Hepatocyte (in vitro differentiated cells): ENCODE data around the gene GUCY2F. TPM values are rescaled to one million over a fixed set of nuclear protein-coding genes. Genes with fewer than 3 reads are reported as not detected.

Experiments
- DNase-seq: peaks from one replicate; pipeline ENCODE4 v3.0.0-alpha.2; 2016; ENCODE audit warnings: low spot score
- H2AFZ ChIP-seq: fragments of 200-600 bp; sonication (generic); 2 replicates; pipeline ENCODE4 v1.6.0; 2016; ENCODE audit warnings: antibody characterized with exemption, mild to moderate bottlenecking
- H3K27ac ChIP-seq: fragments of 200-600 bp; sonication (generic); 2 replicates; pipeline ENCODE4 v1.5.1; 2016; ENCODE audit warnings: mild to moderate bottlenecking
- H3K27me3 ChIP-seq: fragments of 200-600 bp; sonication (generic); 2 replicates; pipeline ENCODE4 v1.6.1; 2016
- H3K36me3 ChIP-seq: fragments of 200-600 bp; sonication (generic); replicated peaks from 2 replicates; pipeline ENCODE4 v1.5.1; 2016; ENCODE audit warnings: low read depth; ENCODE audit not compliant: insufficient read depth
- H3K4me1 ChIP-seq: fragments of 200-600 bp; sonication (generic); 2 replicates; pipeline ENCODE4 v1.5.1; 2016; ENCODE audit warnings: mild to moderate bottlenecking, moderate library complexity; ENCODE audit not compliant: insufficient read depth
- H3K4me2 ChIP-seq: fragments of 200-600 bp; sonication (generic); 2 replicates; pipeline ENCODE4 v1.6.0; 2016
- H3K4me3 ChIP-seq: fragments of 200-600 bp; sonication (generic); 2 replicates; pipeline ENCODE4 v1.5.1; 2016; ENCODE audit warnings: mild to moderate bottlenecking
- H3K79me2 ChIP-seq: fragments of 200-600 bp; sonication (generic); 2 replicates; pipeline ENCODE4 v1.6.0; 2017; ENCODE audit warnings: mild to moderate bottlenecking
- H3K9me2 ChIP-seq: fragments of 200-600 bp; sonication (generic); replicated peaks from 2 replicates; pipeline ENCODE4 v1.6.0; 2017; ENCODE audit warnings: mild to moderate bottlenecking; ENCODE audit not compliant: insufficient read depth
- H3K9me3 ChIP-seq: fragments of 200-600 bp; sonication (generic); 2 replicates; pipeline ENCODE4 v1.5.1; 2016; ENCODE audit warnings: low read depth, mild to moderate bottlenecking
- H4K20me1 ChIP-seq: fragments of 200-600 bp; sonication (generic); 2 replicates; pipeline ENCODE4 v1.6.0; 2016; ENCODE audit warnings: mild to moderate bottlenecking; ENCODE audit not compliant: insufficient read depth, poor library complexity, severe bottlenecking
- EZH2 ChIP-seq: fragments of 200-600 bp; sonication (generic); IDR thresholded peaks from 2 replicates; pipeline ENCODE4 v1.6.1; 2016; ENCODE audit warnings: antibody characterized with exemption, mild to moderate bottlenecking, borderline replicate concordance
- EZH2phosphoT487 ChIP-seq: fragments of 200-600 bp; sonication (generic); IDR thresholded peaks from one replicate; pipeline ENCODE4 v1.6.1; 2018; ENCODE audit warnings: antibody characterized with exemption, mild to moderate bottlenecking, low read depth, moderate library complexity; ENCODE audit not compliant: unreplicated experiment, severe bottlenecking
- WGBS: methylation state at CpG from one replicate; pipeline ENCODE4 v1.1.6; 2016; ENCODE audit warnings: low lambda C conversion rate; ENCODE audit errors: missing lambda C conversion rate; 5-methylcytosine and 5-hydroxymethylcytosine counted together
- polyA plus RNA-seq: library from polyadenylated mRNA; unstranded; fragments of >200 nt; fragmentation: Nextera tagmentation; extraction: Ambion mirVana; gene quantifications from 2 replicates; pipeline ENCODE4 v1.2.1, GENCODE V29; 2016
- total RNA-seq: library from RNA; depleted of rRNA; stranded (reverse); fragments of >200 nt; gene quantifications from 2 replicates; pipeline ENCODE4 v1.2.3, GENCODE V29; 2014
- TF ChIP-seq, protein P1 (sequence below): fragments of 200-600 bp; sonication (generic); IDR thresholded peaks from 2 replicates; pipeline ENCODE4 v1.5.1; 2016; ENCODE audit warnings: antibody characterized with exemption, mild to moderate bottlenecking; ENCODE audit not compliant: poor library complexity

The GUCY2F gene
- total and polyA plus RNA-seq, 2 experiments from 2014 or later = not detected

DNA sequence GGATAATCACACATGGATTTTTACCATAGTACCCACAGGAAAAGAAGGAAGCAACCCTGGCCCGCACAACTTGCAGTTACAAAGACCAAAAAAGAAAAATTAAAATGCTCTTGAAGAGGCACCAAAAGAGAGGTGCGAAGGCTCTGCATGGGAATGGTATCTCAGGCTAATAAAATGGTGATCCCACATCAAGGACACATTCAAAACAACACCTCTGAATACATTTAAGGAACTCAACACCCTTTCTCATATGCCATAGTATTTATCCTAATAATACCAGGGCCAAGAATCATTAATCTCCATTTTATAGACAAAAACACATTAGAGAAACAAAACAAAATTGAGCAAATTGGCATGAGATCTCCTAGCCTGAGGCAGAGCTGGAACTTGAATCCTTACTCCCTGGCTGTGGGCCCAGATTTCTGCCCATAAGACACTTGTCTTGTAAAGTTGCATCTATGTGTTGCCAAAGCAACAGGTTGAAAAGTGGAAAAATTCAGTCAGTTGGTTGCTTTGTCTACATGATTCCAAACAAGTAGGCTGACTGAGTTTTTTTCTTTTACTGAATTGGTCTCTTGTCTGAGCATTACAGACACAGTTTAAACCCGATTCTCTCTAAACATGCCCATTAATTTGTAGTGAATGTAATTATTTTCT lies 33.5 kb downstream of the GUCY2F start:
- Histone ChIP-seq H3K27ac (no peak overlapping the region), H3K27me3 (no peaks in the 10 kb centered on the region), H3K4me1 (no peaks in the 10 kb centered on the region), H3K4me2 (no peak overlapping the region), H3K79me2 (no peaks in the 10 kb centered on the region), H3K9me2 (no peaks in the 10 kb centered on the region), H4K20me1 (no peaks in the 10 kb centered on the region), H3K36me3 (no peaks in the 10 kb centered on the region), H3K4me3 (no peak overlapping the region), H2AFZ (no peak overlapping the region), H3K9me3 (no peaks in the 10 kb centered on the region)
- 69% methylated on average over 3 of the region's 3 CpGs for WGBS
- TF ChIP-seq EZH2phosphoT487 = no peak
- no peak for TF ChIP-seq EZH2
- TF ChIP-seq, protein P1, sequence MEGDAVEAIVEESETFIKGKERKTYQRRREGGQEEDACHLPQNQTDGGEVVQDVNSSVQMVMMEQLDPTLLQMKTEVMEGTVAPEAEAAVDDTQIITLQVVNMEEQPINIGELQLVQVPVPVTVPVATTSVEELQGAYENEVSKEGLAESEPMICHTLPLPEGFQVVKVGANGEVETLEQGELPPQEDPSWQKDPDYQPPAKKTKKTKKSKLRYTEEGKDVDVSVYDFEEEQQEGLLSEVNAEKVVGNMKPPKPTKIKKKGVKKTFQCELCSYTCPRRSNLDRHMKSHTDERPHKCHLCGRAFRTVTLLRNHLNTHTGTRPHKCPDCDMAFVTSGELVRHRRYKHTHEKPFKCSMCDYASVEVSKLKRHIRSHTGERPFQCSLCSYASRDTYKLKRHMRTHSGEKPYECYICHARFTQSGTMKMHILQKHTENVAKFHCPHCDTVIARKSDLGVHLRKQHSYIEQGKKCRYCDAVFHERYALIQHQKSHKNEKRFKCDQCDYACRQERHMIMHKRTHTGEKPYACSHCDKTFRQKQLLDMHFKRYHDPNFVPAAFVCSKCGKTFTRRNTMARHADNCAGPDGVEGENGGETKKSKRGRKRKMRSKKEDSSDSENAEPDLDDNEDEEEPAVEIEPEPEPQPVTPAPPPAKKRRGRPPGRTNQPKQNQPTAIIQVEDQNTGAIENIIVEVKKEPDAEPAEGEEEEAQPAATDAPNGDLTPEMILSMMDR = no peak
- peak; percentile 68 for DNase-seq

GRCh38 chrX:109441266-109441665 lies 40.6 kb downstream of the GUCY2F start:
- TF ChIP-seq EZH2 (no peak), EZH2phosphoT487 (no peak)
- no peak for DNase-seq
- no peaks in the 10 kb centered on the region for H3K36me3 ChIP-seq
- H3K4me2 ChIP-seq = no peak overlapping the region
- no peaks in the 10 kb centered on the region for H3K9me3 ChIP-seq
- no peaks in the 10 kb centered on the region for H3K79me2 ChIP-seq
- H3K9me2 ChIP-seq = no peaks in the 10 kb centered on the region
- no peak overlapping the region for H3K4me3 ChIP-seq
- H3K27ac ChIP-seq = no peak overlapping the region
- WGBS = 77% methylated on average over 2 of the region's 2 CpGs
- no peaks in the 10 kb centered on the region for H3K27me3 ChIP-seq
- no peaks in the 10 kb centered on the region for H3K4me1 ChIP-seq
- H2AFZ ChIP-seq = no peak overlapping the region
- no peaks in the 10 kb centered on the region for H4K20me1 ChIP-seq

DNA sequence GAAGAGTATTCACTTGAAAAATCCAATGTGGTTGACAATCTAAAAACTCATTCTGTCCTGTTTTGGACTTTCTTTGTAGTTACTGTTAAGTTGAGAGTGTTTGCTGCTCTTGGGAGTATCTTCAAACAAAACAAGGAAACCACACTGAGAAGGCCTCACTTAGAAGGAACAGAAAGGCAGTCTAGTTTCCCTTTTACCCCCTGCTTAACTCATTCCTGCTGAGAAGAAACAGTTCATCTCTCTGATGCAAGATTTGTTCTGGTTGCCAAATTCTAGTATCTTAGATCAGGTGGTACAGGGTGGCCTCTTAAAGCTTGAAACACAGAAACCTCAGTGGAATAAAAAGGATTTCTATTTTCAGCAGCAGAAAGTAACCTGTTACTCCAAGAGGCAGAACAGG lies 41.4 kb downstream of the GUCY2F start:
- H3K27ac ChIP-seq = no peak overlapping the region
- TF ChIP-seq EZH2 (no peak), EZH2phosphoT487 (no peak)
- TF ChIP-seq, protein P1 = no peak
- no peak for DNase-seq
- no peak overlapping the region for H3K4me2 ChIP-seq
- H3K9me3 ChIP-seq = no peaks in the 10 kb centered on the region
- no peaks in the 10 kb centered on the region for H4K20me1 ChIP-seq
- no peaks in the 10 kb centered on the region for H3K4me1 ChIP-seq
- H3K79me2 ChIP-seq = no peaks in the 10 kb centered on the region
- H3K9me2 ChIP-seq = no peaks in the 10 kb centered on the region
- no peak overlapping the region for H3K4me3 ChIP-seq
- H3K36me3 ChIP-seq = no peaks in the 10 kb centered on the region
- H2AFZ ChIP-seq = no peak overlapping the region
- no peaks in the 10 kb centered on the region for H3K27me3 ChIP-seq

DNA sequence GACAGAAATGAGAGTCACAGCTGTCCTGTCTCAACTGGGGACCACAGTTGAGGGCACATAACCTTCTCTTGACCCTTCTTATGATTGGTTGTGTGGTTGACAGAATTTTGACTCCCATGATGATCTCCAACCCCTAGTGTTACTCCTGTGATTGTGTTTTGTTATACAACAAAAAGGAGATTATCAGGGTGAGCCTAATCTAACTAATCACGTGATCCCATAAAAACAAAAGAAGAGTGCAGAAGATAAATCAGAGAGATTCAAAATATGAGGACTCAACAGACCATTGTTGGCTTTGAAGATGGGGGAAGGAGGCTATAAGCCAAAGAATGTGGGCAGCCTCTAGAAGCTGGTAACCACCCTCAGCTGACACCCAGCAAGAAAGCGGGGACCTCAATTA lies 72.7 kb downstream of the GUCY2F start:
- no peaks in the 10 kb centered on the region for H3K79me2 ChIP-seq
- WGBS = 68% methylated on average over 2 of the region's 2 CpGs
- no peaks in the 10 kb centered on the region for H4K20me1 ChIP-seq
- no peaks in the 10 kb centered on the region for H3K36me3 ChIP-seq
- H3K9me2 ChIP-seq = no peaks in the 10 kb centered on the region
- H3K4me2 ChIP-seq = no peak overlapping the region
- H3K4me1 ChIP-seq = no peaks in the 10 kb centered on the region
- no peak overlapping the region for H3K27ac ChIP-seq
- H2AFZ ChIP-seq = no peak overlapping the region
- no peak overlapping the region for H3K4me3 ChIP-seq
- no peak for TF ChIP-seq EZH2
- TF ChIP-seq, protein P1 = no peak
- no peak for TF ChIP-seq EZH2phosphoT487
- no peak for DNase-seq
- H3K9me3 ChIP-seq = no peaks in the 10 kb centered on the region
- H3K27me3 ChIP-seq = no peaks in the 10 kb centered on the region
